Measurements from ENCODE around the gene COMMD9. TPM values are rescaled to one million over a fixed set of nuclear protein-coding genes. Genes with fewer than 3 reads are reported as not detected.
A peak's percentile ranks its signal among the peaks of the same experiment; 100 is the strongest.

Gene COMMD9
- total RNA-seq, 2 experiments from 2014 or later = 23.7 to 28.1 TPM

DNA sequence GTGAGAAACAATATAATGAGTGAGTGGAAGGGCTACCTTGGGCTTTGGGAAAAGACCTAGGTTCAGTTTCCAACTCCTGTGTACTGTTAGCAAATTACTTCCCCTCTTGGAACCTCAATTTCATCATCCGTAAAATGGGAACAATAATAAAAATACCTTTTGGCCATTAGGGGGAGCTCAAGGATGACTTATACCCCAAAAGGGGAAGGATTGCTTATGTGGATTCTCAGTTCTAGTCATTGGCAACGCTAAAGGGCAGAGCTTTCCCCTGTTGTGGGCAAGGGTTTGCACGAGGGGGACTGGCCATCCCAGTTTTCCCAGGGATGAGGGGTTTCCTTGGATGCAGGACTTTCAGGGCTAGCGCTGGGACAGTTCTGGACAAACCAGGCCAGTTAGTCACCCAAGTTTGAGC lies 3.1 kb upstream of the COMMD9 start:
- peak; percentile 22 for DNase-seq
- Mint-ChIP-seq H3K9me3 (no peaks in the 10 kb centered on the region), H3K4me3 (no peak overlapping the region), H3K27ac (peak overlapping the region; percentile 36), H3K36me3 (no peaks in the 10 kb centered on the region), H3K27me3 (no peaks in the 10 kb centered on the region), H3K4me1 (ENCODE audit: low read depth) (peaks cover 23% of the 10 kb centered on the region)
- ChIA-PET CTCF (interaction anchor here (0.6 to 9.2 kb wide), 49 partner anchors 8 to 455 kb away, joined by 3 to 205 read pairs (median 4); partner anchors contain the start of gene TRAF6), POLR2A (interaction anchor here (2.3 kb wide), 1 partner anchor 186 kb away, joined by 7 read pairs; no protein-coding TSS in a partner anchor)
- intact Hi-C loops (cut with micrococcal nuclease) = loop anchor here (1.0 to 5.0 kb wide), 7 partner anchors 85 to 455 kb away; no protein-coding TSS in a partner anchor

- no peak for DNase-seq
- Mint-ChIP-seq H3K36me3 (no peaks in the 10 kb centered on the region), H3K4me3 (peak overlapping the region; percentile 89), H3K9me3 (no peaks in the 10 kb centered on the region), H3K27ac (peak overlapping the region; percentile 74), H3K27me3 (no peaks in the 10 kb centered on the region), H3K4me1 (ENCODE audit: low read depth) (peaks cover 32% of the 10 kb centered on the region)
- CTCF ChIA-PET = interaction anchor here (0.9 to 9.2 kb wide), 9 partner anchors 8 to 458 kb away, joined by 3 to 205 read pairs (median 4); partner anchors contain the start of gene TRAF6
- POLR2A ChIA-PET = no interaction called here
- intact Hi-C loops (cut with micrococcal nuclease) = loop anchor here (1.0 to 2.0 kb wide), 3 partner anchors 66 to 458 kb away; partner anchors contain the start of gene TRAF6
Observed at GRCh38 chr11:36288442-36289225, 590 bp downstream of the COMMD9 start.

DNA sequence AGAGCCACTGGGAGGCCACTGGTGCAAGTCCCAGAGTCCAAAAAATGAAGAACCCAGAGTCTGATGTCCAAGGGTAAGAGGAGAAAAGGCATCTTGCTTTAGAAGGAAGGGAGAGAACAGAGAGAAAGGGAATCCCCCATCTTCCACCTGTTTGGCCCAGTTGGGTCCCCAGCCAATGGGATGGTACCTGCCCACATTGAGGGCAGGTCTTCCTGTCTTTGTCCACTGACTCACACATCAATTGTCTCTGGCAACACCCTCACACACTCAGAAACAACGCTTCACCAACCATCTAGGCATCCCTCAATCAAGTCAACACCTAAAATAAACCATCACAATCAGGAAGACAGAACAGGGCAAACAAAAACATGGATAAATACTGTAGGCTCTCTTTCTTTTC lies 6.3 kb downstream of the COMMD9 start:
- Mint-ChIP-seq H3K27me3 (no peaks in the 10 kb centered on the region), H3K36me3 (peaks cover 13% of the 10 kb centered on the region), H3K4me3 (no peak overlapping the region), H3K4me1 (ENCODE audit: low read depth) (peaks cover 15% of the 10 kb centered on the region), H3K9me3 (peaks cover 5% of the 10 kb centered on the region), H3K27ac (no peak overlapping the region)
- no peak for DNase-seq
- ChIA-PET CTCF (interaction anchor here (4.5 kb wide), 1 partner anchor 16 kb away, joined by 27 read pairs; no protein-coding TSS in a partner anchor), POLR2A (no interaction called here)
- intact Hi-C loops (cut with micrococcal nuclease) = no loop called here

GRCh38 chr11:36281850-36282249 lies 7.4 kb downstream of the COMMD9 start:
- CTCF ChIA-PET = interaction anchor here (2.1 to 4.5 kb wide), 2 partner anchors 15 to 211 kb away, joined by 7 to 27 read pairs; no protein-coding TSS in a partner anchor
- H3K4me1 Mint-ChIP-seq (ENCODE audit: low read depth) = peaks cover 11% of the 10 kb centered on the region
- H3K27ac Mint-ChIP-seq = no peak overlapping the region
- H3K9me3 Mint-ChIP-seq = peaks cover 5% of the 10 kb centered on the region
- peaks cover 16% of the 10 kb centered on the region for H3K36me3 Mint-ChIP-seq
- DNase-seq = no peak
- H3K27me3 Mint-ChIP-seq = no peaks in the 10 kb centered on the region
- no peak overlapping the region for H3K4me3 Mint-ChIP-seq
- POLR2A ChIA-PET = no interaction called here
- intact Hi-C loops (cut with micrococcal nuclease) = no loop called here

- peaks cover 8% of the 10 kb centered on the region for H3K4me1 Mint-ChIP-seq (ENCODE audit: low read depth)
- H3K9me3 Mint-ChIP-seq = peaks cover 5% of the 10 kb centered on the region
- H3K36me3 Mint-ChIP-seq = peaks cover 18% of the 10 kb centered on the region
- ChIA-PET POLR2A (no interaction called here), CTCF (interaction anchor here (0.9 to 4.5 kb wide), 4 partner anchors 8 to 213 kb away, joined by 3 to 27 read pairs (median 6); no protein-coding TSS in a partner anchor)
- no peak overlapping the region for H3K4me3 Mint-ChIP-seq
- DNase-seq = no peak
- H3K27me3 Mint-ChIP-seq = no peaks in the 10 kb centered on the region
- no peak overlapping the region for H3K27ac Mint-ChIP-seq
- intact Hi-C loops (cut with micrococcal nuclease) = no loop called here
Observed at GRCh38 chr11:36280531-36280930, 8.7 kb downstream of the COMMD9 start.

DNA sequence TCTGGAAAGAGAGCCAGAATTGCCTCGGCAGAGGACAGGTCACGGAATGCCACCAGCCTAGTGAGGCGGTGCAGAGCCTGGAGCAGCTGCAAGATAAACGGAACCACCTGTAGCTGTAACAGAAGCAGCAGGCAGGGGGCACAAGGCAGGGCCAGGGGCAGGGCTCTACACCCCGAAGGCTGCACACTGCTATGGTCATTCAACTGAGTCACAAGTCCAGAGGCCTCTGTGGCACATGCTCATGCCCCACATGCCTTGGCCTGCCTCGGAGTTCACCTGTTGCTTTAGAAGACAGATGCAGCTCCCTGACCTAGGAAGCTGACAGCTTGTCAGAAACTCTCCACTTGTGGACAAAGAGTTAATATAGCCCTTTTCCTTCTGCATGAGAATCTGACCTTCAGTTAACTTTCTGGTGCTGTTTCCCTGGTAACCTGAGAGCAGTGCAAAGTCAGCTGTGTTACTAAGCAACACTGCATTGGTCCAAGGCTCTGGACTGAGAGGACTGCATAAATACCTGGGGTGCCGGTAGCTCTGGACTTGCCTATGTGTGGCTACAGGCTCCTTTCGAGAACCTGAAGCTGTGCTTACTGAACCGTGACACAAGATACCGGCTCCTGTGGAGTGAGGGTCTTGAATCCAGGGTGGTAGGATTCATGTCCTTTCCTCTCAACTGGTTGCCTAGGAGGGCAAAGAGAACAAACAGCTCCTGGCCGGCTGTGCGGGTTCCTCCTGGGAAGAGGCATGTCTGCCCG lies 10.5 kb downstream of the COMMD9 start:
- Mint-ChIP-seq H3K9me3 (peaks cover 5% of the 10 kb centered on the region), H3K4me1 (ENCODE audit: low read depth) (peaks cover 2% of the 10 kb centered on the region), H3K27me3 (no peaks in the 10 kb centered on the region), H3K27ac (no peak overlapping the region), H3K36me3 (peaks cover 27% of the 10 kb centered on the region), H3K4me3 (no peak overlapping the region)
- ChIA-PET POLR2A (no interaction called here), CTCF (interaction anchor here (1.1 to 4.5 kb wide), 3 partner anchors 12 to 214 kb away, joined by 3 to 27 read pairs (median 5); no protein-coding TSS in a partner anchor)
- intact Hi-C loops (cut with micrococcal nuclease) = no loop called here
- no peak for DNase-seq

GRCh38 chr11:36274414-36274813 lies 14.8 kb downstream of the COMMD9 start:
- ChIA-PET CTCF (interaction anchor here (1.4 to 1.5 kb wide), 4 partner anchors 9 to 659 kb away, joined by 3 to 11 read pairs (median 6); no protein-coding TSS in a partner anchor), POLR2A (interaction anchor here (1.0 kb wide), 1 partner anchor 37 kb away, joined by 3 read pairs; no protein-coding TSS in a partner anchor)
- H3K27me3 Mint-ChIP-seq = no peaks in the 10 kb centered on the region
- H3K36me3 Mint-ChIP-seq = peaks cover 37% of the 10 kb centered on the region
- no peak overlapping the region for H3K4me3 Mint-ChIP-seq
- no peak overlapping the region for H3K27ac Mint-ChIP-seq
- DNase-seq = no peak
- intact Hi-C loops (cut with micrococcal nuclease) = no loop called here
- peaks cover 5% of the 10 kb centered on the region for H3K9me3 Mint-ChIP-seq
- H3K4me1 Mint-ChIP-seq (ENCODE audit: low read depth) = no peaks in the 10 kb centered on the region

DNA sequence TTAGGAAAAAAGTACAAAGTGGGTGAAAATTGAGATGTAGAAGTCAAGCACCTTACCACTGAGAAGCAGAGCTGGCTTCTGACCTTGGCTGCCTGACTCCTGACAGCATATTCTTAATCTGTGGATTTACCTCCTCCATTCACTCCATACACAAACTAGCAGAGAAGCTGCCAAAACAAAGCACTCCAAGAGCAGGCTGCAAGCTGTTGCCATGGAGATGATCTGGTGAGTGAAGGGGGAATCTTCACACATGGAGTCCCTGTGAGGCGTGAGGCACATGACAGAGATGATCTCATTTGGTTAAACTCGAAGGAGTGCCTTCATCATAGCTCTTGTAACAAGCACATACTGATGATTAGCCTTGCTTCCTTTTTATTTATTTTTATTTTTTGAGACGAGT lies 16.1 kb downstream of the COMMD9 start:
- Mint-ChIP-seq H3K4me1 (ENCODE audit: low read depth) (no peaks in the 10 kb centered on the region), H3K36me3 (peaks cover 35% of the 10 kb centered on the region), H3K9me3 (peaks cover 5% of the 10 kb centered on the region), H3K27ac (no peak overlapping the region), H3K4me3 (no peak overlapping the region), H3K27me3 (no peaks in the 10 kb centered on the region)
- CTCF ChIA-PET = interaction anchor here (1.0 to 1.5 kb wide), 3 partner anchors 14 to 230 kb away, joined by 4 to 7 read pairs (median 6); no protein-coding TSS in a partner anchor
- POLR2A ChIA-PET = interaction anchor here (1.1 kb wide), 1 partner anchor 15 kb away, joined by 3 read pairs; no protein-coding TSS in a partner anchor
- no peak for DNase-seq
- intact Hi-C loops (cut with micrococcal nuclease) = no loop called here

DNA sequence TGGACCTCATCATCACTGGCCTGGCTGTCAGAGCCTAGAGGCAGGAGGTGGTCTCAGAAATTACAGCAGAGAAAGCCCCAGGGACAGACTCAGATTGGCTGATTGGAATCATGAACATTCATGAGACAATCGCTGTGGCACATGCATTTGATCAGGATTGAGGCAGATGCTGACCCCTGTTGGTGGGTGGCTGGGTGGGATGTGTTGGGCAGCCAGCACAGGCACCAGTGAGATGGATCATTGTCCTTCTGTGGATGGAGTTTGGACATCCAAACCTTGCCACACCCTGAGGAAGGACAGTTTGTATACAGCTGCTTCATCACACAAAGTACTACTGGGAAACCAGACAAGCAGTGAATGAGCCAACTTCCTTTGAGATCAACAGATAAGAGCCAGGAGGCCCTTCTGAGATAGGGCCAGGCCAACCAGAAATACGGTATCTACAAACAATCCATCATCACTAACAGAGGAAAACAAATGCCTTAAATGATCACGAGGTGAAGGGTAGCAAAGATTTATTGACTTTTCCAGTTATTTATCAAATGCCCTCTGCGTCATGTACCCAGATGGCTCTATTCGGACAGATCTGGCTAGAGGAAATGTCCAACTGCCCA lies 17.3 kb downstream of the COMMD9 start:
- H3K4me1 Mint-ChIP-seq (ENCODE audit: low read depth) = no peaks in the 10 kb centered on the region
- H3K27ac Mint-ChIP-seq = no peak overlapping the region
- ChIA-PET POLR2A (no interaction called here), CTCF (interaction anchor here (1.3 kb wide), 1 partner anchor 229 kb away, joined by 4 read pairs; no protein-coding TSS in a partner anchor)
- no peak for DNase-seq
- H3K9me3 Mint-ChIP-seq = peaks cover 5% of the 10 kb centered on the region
- H3K27me3 Mint-ChIP-seq = no peaks in the 10 kb centered on the region
- intact Hi-C loops (cut with micrococcal nuclease) = no loop called here
- H3K4me3 Mint-ChIP-seq = no peak overlapping the region
- H3K36me3 Mint-ChIP-seq = peaks cover 33% of the 10 kb centered on the region

DNA sequence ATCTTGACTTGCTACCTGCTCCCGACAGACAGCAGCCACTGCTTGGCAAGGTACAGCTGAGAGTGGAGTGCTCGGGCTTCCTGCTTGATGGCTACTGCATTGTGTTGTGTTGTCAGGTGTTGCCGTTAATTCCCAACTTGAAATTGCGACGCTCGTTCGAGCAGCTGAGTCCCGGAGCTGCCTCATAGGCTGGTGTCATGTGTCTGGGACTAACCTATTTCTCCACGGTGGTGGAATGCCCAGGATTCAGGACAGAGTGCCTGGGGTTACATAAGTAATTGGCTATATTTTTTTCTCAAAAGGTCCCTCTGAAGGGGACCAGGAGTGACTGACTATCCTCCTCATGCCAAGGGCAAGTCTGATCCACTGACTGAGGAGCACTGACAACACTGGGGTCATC lies 18.5 kb downstream of the COMMD9 start:
- CTCF ChIA-PET = interaction anchor here (0.5 to 1.1 kb wide), 3 partner anchors 14 to 655 kb away, joined by 3 to 4 read pairs (median 3); no protein-coding TSS in a partner anchor
- DNase-seq = no peak
- Mint-ChIP-seq H3K4me3 (no peak overlapping the region), H3K36me3 (peaks cover 31% of the 10 kb centered on the region), H3K9me3 (peaks cover 5% of the 10 kb centered on the region), H3K4me1 (ENCODE audit: low read depth) (no peaks in the 10 kb centered on the region), H3K27ac (no peak overlapping the region), H3K27me3 (no peaks in the 10 kb centered on the region)
- intact Hi-C loops (cut with micrococcal nuclease) = no loop called here
- POLR2A ChIA-PET = no interaction called here

DNA sequence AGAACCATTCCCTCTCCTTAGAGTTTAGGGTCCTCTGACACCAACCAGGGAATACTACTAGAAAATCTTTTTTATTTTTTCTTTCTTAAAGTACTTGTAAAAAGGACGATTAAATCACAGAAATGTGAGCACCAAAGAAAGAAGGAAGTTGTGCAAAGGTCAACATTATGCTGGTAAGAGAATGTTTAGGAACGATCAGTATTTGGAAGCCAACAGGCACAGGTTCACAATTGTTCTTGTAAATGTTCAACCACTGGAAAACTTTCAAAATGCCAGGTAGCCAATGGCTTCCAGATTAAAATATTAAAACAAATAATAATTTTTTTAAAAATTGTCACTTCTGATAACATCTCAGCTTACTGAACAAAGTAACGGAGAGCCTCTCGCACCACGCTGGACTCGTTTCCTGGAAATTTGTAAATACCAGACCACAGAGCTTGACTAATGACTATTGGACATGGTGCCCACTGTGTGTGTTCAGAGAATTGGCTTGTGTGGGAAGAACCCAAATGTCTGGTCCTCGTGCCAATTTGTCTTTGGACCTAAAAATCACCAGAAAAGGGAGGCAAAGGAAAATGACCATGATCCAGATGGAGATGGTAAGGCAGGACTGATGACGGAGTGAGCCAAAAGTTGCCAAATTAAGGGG lies 20.8 kb downstream of the COMMD9 start:
- Mint-ChIP-seq H3K4me1 (ENCODE audit: low read depth) (no peaks in the 10 kb centered on the region), H3K27ac (no peak overlapping the region), H3K27me3 (peaks cover 2% of the 10 kb centered on the region), H3K36me3 (peaks cover 18% of the 10 kb centered on the region), H3K9me3 (peaks cover 5% of the 10 kb centered on the region), H3K4me3 (no peak overlapping the region)
- POLR2A ChIA-PET = no interaction called here
- DNase-seq = no peak
- CTCF ChIA-PET = interaction anchor here (3.2 to 4.4 kb wide), 5 partner anchors 10 to 655 kb away, joined by 15 to 52 read pairs (median 24); partner anchors contain the start of gene FJX1
- intact Hi-C loops (cut with micrococcal nuclease) = loop anchor here (5.0 kb wide), 1 partner anchor 781 kb away; no protein-coding TSS in a partner anchor
